DMS114 treated with DMSO at 0.1 percent for 48 hours (cell line): Measurements from ENCODE around the gene LASP1.

Experiments used
- DNase-seq: peaks from one replicate; lab custom pipeline; 2025; ENCODE audit not compliant: unreplicated experiment; lab: John Stamatoyannopoulos, UW

LASP1 gene

DNA sequence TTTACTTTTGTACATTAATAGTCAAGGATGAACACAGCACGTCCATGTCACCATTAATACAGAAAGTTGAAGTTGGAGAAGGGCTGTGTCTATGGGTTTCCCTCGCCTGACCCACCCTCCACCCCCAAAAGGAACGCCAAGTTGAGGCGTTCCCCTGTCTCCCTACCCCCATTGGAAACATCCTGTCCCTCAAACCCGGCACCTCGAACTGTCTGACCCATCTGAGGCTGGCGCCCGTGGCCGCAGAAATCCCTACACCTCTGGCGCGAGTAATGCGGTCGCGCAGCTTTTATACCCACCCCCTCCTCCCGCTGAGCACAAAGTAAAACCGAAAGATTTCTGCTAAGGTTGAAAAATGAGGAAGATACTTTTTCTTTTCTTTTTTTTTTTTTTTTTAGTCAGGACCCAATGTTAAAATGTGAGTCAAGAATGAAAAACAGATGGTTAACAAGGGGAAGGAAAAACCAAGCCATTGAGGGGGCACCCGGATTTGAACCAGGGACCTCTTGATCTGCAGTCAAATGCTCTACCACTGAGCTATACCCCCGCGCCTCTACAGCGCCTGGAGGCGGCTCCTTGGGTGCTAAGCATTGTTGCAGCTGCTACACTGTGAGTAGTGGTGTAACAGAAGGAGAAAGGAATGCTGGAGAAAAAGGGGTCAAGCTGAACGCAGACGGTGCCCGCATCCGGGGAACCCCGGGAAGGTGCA, 887 bp upstream of the LASP1 start:
- DNase-seq = peak; percentile 71

DNA sequence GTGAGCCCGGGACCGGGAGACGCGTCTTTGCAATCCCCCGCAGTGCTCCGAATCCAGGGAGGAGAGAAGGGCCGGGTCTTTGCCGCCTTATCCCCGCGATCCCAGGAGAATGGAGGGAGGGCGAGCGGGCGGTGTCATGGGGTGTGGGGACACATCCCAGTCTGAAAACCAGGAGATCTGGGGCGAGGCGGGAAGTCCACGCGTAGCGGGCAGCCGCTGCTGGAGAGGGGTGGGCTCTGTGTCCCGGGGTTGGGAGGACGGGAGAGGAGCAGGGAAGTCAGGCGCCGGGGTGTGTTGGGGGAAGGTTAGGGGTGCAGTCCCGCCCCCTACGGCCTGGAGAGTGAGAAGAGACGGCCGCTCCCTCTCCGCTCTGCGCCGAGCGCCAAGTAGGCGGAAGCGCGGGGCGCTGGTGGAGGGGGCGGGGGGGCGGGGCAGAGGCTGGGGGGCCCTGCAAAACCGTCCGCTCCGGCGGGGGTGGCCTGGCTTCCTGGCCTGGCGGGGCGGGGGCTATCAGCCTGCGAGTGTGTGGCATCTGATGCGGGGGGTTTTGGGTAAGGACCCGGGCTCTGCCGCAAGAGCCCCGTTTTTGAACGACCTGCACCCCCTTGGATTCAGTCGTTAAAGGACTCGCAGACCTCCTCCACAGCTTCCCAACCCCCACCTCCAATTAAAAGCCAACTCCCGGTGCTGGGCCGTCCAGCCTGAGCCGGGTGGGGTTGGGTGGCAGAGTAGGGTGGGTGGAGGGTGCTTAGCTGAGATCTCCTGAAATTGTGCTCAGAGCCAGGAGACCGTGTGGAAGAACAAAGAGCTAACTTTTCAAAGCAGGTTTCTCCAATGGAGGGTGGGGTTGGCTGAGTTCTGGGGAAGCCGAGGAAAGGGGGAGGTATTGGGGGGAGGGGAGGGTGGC, 654 bp downstream of the LASP1 start:
- DNase-seq = no peak

DNA sequence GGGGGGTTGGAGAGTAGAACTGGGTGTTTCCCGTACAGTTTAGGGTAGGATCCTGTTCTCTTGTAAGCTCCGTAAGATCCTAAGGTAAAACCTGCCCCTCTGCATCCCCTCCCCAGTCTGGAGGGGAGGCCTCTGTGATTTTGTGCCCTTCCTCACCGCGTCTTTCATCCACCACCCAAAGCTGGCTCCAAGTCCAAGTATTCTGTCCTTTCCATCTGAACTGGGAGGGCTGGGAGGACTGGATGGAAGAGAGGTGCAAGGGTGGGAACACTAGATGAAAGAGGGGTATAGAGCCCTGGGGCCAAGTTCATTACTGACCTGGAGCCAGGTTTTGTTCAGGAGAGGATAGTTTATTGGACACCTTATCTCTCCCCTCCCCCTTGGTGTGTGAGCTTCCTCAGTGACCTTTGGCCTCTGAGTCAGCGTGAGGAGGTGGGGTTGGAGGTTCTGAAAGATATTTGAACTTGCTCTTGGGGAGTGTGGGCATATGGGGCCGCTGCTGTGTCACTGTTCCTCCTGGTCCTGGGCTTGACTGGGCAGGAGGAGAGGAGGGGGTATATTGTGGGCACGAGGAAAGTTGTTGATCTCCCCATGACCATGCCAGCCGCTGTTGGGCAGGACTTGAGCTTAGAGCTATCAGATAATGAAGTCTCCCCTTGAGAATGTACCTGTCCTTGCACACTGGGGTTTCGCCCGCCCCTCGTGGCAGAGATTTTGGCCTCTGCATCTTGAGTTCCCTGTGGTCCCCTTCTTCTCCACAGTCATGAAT, 1.6 kb downstream of the LASP1 start:
- DNase-seq = no peak

DNA sequence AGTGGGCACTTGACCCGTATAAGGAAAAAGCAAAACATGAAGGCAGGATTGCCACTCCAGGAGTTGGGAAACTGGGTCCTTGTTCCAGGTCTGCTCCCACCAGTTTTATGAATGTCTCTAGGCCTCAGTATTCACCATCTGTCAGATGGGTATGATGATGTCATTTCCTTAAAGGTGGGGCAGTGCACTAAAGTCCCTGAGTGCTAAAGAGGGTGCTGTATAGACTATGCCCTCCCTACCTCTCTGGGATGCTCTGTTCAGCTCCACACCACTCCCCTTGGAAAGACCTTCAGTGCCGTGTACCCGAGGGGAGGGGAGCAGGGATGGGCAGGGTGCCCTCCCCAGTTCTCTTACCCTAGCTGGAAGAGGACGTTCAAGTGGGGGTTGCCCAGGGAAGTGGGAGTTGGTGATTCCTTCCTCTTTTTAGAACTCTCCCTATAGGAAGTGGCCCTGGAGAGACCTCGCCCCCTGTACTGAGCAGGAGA, 2.2 kb downstream of the LASP1 start:
- DNase-seq = no peak

DNA sequence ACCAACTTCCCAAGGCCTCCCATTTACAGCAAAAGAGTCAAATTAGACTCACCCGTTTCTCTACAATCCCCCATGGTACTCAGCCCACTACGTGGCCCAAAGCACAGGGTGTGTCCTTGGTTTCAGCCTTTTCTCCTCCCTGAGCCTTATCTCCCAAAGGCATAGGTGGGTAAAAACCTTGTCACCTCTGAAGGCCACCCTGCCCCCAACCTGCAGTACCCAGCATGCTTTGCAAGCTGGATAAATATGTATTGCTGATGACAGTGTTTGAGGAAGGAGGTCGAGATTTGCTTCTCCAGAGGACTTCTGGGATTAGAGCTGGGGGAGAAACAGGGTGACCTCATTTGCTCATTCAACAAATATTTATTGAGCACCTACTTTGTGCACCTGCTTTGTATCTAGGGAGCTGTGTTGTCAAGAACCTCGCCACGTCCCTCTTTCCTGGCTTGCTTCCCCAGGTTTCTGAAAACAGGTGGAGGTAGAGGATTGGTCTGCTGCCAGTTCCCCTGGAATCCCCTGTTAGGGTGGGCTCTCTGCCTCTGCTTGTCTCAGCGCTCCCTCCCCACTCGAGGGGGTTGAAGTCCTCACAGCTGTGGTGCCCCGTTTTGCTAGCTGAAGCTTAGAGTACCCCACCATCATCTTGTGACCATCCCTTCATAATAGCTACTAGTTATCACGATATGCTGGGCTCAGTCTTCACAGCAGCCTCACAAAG, 3.0 kb downstream of the LASP1 start:
- no peak for DNase-seq

DNA sequence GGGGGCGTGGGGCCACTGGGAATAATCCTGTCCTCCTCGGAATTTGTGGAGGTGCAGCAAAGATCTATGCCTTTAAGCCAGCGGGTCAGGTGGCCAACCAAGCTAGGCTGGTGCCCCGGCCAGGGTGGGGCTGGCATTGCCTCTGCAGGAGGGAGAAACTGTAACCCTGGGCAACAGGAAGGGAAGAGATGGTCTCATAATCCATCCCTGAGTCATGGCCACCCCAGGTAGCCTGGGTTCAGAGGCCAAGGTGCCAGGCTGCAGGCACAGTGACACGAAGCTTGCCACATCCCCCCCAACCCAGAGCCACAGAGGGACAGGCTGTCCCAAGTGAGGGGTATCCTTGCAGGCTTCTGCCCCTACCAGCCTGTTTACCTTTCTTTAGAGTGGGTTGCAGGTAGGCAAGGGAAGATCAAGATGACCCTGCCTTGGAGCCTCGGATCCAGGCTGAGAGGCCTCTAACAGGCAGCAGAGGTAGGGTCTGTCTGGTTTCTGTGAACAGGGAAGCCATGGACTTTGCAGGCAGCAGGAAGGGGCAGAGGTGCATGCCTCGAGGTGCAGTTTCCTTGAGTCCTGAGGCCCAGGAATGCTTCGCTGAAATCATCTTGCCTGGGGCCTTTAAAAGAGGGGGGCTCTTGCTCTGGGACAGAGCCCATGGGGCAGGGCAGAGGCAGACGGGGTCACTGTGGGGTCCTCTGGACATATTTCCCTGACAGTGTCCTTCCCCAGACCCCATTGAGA, 4.0 kb downstream of the LASP1 start:
- DNase-seq = no peak

DNA sequence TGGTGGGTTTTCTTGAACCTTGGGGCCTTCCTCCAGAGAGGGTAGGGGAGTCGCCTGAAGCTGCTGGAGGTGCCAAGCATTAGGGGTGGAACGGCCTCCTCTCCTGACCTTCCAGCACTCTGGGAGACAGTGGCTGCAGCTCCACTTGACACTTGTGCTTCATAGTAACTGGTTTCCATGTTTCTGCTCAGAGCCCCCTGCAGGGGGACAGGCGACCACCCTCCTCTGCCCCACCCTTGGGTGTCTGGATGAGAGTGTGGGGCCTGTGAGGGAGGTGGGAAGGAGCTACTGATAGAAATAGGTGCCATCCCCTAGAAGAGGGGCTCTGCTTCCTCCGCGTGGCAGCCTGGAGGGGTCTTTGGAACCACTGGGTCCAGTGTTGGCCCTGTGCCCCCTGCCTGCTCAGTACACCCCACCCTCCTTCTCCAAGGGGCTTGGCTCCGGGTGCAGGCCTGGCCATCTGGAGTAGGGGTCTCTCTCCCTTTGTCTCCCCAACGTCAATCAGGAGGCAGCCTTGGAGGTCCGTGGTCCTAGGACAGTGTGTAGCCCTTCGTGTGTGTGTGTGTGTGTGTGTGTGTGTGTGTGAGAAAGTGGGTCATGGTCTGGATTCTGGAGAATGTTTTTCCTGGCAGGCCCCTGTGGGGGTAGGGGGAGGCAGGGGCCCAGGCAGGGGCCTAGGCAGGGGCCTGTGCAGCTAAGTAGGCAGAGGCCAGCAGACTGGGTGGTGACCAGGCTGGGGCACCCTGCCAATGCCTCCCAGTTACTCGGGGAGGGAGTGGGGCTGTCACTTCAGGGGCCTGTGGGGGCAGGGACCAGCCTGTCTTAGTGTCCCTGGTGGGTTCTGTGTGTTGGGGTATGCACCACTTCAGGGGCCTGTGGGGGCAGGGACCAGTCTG, 4.9 kb downstream of the LASP1 start:
- DNase-seq = no peak

DNA sequence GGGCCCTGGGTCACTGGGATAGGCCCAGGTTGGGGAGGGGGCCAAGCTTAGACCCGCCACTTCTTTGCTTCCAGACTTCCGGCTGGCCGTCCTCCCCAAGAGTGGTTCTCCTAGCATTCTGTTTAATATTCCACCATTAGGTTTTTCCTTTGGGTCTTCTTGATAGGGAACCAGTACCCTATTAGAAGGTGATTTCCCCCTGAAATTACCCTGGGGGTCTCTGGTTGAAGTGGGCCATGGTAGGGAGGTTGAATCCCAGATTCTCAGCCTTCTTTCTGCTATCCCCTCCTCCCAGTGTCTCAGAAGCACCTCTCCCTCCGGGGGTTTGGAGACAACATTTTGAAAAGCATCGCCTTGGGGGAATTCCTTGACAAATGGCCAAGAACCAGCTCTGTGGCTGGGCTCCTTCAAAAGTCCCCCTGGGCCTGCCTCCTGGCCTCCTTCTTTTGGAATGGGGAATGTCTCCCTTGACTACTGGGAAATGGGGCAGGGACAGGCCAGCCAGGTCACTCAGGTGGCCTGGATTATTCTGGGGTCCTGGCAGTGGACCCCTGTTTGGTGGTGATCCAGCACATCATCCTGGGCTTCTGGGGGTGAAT, 5.7 kb downstream of the LASP1 start:
- no peak for DNase-seq

DNA sequence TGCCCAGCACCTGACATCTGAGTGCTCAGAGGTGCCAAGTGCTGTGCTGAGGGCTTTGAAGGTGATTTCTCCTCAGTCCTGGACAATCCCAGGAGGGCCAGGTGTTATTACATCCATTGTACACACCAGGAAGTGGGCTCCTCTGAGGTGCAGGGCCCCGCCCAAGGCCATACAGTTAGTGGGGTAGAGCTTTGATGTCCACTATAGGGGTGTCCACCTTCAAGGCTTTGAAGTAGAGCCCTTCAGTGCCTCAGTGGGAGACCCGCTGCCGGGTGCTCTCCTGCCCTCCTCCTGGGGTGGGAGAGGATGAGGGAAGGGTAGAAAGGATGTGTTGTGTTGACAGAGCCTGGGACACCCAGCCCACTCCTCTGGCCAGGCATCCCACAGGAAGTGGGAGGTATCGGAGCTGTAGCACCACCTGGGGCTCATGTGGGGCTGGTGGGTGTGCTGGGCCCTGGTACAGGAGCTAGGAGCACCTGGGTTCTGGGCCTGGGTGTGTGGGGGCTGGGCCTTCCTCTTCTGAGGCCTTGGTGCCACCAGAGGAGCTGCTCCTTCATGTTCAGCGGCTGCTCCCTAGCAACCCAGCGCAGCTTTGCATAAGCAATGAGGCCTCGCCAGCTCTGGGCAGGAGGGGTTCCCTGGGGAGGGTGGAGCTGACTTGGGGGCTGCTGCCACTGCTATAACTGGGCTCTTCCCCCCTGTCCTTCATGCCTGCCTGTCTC, 7.4 kb downstream of the LASP1 start:
- DNase-seq = no peak

DNA sequence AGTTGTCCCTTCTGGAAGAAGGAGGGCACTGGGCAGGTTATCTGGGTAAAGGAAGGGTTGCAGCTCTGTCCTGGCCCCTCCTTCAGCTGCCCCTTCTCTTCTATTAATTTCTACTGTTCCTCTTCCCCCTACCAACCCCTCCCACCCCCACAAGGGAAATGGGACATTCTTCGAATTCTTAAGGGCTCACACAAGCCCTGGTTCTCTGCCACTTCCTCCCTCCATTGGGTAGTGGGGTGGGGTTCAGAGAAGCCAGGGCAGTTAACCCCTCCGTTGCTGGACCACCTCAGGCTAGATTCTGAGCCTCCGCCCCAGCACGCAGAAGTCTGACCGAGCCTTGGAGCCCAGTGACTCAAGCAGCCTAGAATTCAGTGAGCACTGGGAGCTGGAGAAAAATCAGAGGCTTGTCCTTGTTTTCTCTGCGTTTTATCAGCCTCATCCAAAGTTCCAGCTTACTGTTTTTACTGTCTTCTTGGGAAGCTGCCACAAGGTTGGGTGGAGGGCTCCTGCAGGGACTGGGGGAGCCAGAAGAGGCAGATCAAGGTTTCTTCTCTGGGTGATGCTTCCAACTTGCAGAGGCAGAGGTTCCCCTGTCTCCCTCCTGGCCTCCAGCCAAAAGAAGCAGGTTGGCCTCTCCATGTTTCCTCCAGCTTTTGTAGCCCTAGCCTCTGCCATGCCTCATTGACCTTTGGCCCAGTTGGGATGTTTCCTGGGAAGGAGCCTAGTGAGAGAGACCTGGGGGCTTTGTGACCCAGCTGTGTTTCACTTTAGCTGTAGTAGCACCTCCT, 10.2 kb downstream of the LASP1 start:
- DNase-seq = no peak

DNA sequence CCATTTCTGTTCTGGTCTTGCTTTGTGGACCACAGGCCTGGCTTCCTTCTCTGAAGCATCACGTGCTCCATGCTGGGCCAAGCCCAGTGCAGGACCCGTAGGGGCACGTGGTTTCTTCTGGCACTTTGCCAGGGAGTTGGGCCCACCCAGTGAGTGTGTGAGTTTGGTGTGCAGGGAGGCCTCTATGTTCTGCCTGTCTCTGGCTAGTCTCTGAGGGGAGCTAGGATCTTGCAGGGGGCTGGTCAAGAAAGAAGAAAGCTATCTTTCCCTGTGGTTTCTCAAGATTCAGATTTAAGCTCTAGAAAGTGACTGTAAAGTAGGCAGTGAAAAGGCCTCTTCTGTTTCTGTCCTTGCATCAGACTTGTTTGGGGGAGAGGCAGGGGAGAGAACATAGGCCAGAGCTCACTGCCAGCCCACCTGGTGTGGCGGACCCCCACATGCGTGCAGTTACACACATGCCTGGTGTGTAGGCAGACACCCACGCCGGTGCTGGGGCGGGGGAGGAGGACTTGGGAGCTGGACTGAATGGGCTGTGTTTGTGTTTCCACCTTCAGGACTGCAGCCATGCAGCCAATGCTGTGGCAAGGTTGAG, 11.8 kb downstream of the LASP1 start:
- DNase-seq = no peak

DNA sequence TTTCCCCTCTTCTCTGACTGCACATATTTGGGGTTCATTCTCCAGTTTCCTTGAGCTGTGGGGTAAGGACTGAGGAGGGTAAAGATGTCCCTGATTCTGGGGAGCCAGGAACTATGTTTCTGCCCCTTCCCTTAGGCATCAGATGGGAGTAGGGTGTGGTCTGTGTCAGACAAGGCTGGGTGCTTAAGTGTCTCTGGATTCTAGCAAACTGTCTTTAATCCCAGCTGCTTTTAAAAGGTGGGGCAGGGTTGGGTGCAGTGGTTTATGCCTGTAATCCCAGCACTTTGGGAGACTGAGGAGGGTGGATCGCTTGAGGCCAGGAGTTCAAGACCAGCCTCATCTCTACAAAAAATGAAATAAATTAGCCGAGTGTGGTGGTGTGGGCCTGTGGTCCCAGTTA, 13.0 kb downstream of the LASP1 start:
- DNase-seq = no peak

DNA sequence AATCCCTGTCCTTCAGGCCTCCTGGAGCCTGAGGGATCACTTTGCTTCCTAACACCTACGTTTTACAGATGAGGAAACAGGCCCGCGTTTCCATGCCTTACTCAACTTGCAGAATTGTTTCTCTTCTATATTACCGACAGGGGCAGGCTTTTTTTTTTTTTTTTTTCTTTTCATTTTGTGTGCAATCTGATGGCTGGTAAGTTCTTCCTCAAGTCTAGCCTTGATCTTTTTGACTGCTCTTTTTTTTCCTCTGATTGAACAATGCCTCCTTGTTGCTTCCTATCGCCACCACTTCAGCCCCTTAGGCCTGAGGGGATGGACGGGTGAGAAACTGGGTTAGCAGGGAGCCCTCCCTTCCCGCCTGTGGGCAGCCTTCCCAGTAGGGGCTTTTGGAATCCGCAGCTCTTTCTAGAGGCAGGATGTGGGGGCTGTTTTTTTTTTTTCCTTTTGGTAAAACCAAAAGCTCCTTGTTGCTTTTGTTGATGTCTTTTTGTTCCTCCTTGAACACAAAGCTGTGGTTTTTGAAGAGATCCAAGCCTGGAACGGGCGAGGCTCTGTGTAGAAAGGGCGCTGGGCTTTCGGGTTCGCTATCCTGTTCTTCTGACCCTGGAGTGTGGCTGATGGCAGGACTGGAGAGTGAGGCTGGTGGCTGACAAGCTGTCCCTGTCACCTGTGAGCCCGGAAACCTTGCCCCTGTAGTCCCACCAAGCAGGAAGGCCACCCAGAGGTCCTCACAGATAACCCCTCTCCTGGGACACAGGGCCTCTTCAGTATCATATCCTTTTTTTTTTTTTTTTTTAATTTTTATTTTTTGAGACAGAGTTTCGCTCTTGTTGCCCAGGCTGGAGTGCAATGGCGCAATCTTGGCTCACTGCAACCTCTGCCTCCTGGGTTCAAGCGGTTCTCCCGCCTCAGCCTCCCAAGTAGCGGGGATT, 14.0 kb downstream of the LASP1 start:
- DNase-seq = no peak

DNA sequence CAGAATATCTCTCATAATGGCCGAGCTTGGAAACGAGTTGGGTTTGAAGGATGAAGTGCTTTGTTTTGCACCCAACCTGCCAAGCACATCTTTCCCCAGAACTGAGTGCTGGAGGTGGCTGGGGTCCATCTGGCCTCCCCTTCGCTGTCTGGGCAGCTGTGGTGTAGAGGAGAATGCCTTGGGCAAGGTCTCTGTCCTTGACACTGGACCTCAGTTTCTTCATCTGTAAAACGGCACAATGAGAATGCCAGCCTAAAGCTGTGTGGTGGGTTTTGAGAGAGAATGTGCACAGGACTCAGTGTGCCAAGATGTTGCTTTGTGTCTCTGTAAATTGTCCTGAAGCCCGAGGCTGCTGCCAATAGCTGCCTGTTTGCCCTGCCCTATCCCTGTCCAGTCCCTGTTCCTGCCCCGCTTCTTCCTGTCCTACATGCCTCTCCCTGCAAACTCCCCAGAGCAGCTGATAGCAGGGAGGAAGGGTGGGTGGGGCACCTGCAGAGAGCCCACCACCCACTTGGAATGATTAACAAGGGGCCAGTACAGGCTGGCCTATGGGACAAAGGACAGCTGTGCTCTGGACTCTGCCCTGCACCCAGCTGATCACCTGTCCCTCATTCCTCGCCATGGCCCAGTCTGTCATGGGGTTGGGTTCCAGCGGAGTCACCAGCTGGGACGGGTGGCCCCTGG, 15.3 kb downstream of the LASP1 start:
- DNase-seq = no peak
